GM12878 (cell line): ENCODE data around the gene KLF8. TPM values are rescaled to one million over a fixed set of nuclear protein-coding genes. Genes with fewer than 3 reads are reported as not detected.

Experiments
- ATAC-seq: fragments of 200-7000 bp; cut with Tn5 transposase; 3 replicates; pipeline ENCODE4 v1.9.1; 2020; ENCODE audit warnings: mild to moderate bottlenecking, moderate library complexity
- BruUV-seq: library from RNA; stranded (reverse); fragments of 400-500 nt; replicated peaks from 2 replicates; lab custom pipeline; 2021; lab: Mats Ljungman, UMichigan
- CTCF ChIA-PET: fragments of 300-600 bp; sonication (Branson Sonifier 250); formaldehyde crosslinking; extraction: SDS; loops from one replicate; lab custom pipeline; 2021; ENCODE audit warnings: inconsistent platforms; lab: Yijun Ruan, JAX
- POLR2A ChIA-PET: fragments of 350-600 bp; formaldehyde crosslinking; extraction: SDS; loops from one replicate; lab custom pipeline; 2021; ENCODE audit warnings: inconsistent platforms; lab: Charles Lee
- RAD21 ChIA-PET: fragments of 300-600 bp; sonication (Branson Sonifier 250); formaldehyde crosslinking; loops from one replicate; lab custom pipeline; 2023; ENCODE audit warnings: antibody characterized with exemption; ENCODE audit not compliant: unreplicated experiment; lab: Charles Lee
- SMC1A ChIA-PET: fragments of 300-600 bp; sonication (Branson Sonifier 250); formaldehyde crosslinking; loops from one replicate; lab custom pipeline; 2023; ENCODE audit not compliant: unreplicated experiment, uncharacterized antibody; lab: Charles Lee
- DNase-seq: peaks from one replicate; pipeline ENCODE4 v3.0.0-alpha.2; 2011; ENCODE audit warnings: low read depth, low spot score
- FAIRE-seq: peaks from 3 replicates; lab custom pipeline; 2011; peaks lifted over from hg19 to GRCh38; lab: Jason Lieb, UNC
- H2AFZ ChIP-seq: 2 replicates; pipeline ENCODE4 v1.6.0; 2011; ENCODE audit warnings: low read depth, low read length, control low read depth; ENCODE audit not compliant: control insufficient read depth
- H3K27ac ChIP-seq: 2 replicates; pipeline ENCODE4 v1.5.1; 2011; ENCODE audit warnings: control low read depth; ENCODE audit not compliant: control insufficient read depth, insufficient read depth
- H3K27me3 ChIP-seq, 2 experiments: replicated peaks in 1 of 2; 2 replicates each; pipeline versions ENCODE4 v1.6.0 to v1.6.1; 2011; ENCODE audit warnings: low read length in 1 of 2; ENCODE audit not compliant: control insufficient read depth in 2 of 2, insufficient read depth in 2 of 2
- H3K36me3 ChIP-seq, 2 experiments: 2 replicates each; pipeline ENCODE4 v1.5.1; 2011; ENCODE audit warnings: low read length in 1 of 2; ENCODE audit not compliant: control insufficient read depth in 2 of 2, insufficient read depth in 2 of 2
- H3K4me1 ChIP-seq: 2 replicates; pipeline ENCODE4 v1.6.1; 2011; ENCODE audit warnings: mild to moderate bottlenecking, low read length, moderate library complexity, mixed read lengths; ENCODE audit not compliant: control insufficient read depth, insufficient read depth
- H3K4me2 ChIP-seq: 2 replicates; pipeline ENCODE4 v1.6.0; 2011; ENCODE audit warnings: control low read depth; ENCODE audit not compliant: control insufficient read depth, insufficient read depth
- H3K4me3 ChIP-seq: fragments of 200-600 bp; sonication (generic); 2 replicates; pipeline ENCODE4 v1.5.1; 2016
- H3K79me2 ChIP-seq: 2 replicates; pipeline ENCODE4 v1.6.0; 2011; ENCODE audit warnings: low read length; ENCODE audit not compliant: control insufficient read depth, insufficient read depth
- H3K9ac ChIP-seq: 2 replicates; pipeline ENCODE4 v1.8.0; 2011; ENCODE audit warnings: low read length, control low read depth, mixed read lengths; ENCODE audit not compliant: control insufficient read depth, insufficient read depth
- H3K9me3 ChIP-seq: replicated peaks from 3 replicates; pipeline ENCODE4 v1.5.1; 2011; ENCODE audit warnings: mild to moderate bottlenecking, low read length; ENCODE audit not compliant: control insufficient read depth, insufficient read depth
- H4K20me1 ChIP-seq: 2 replicates; pipeline ENCODE4 v1.6.0; 2011; ENCODE audit not compliant: control insufficient read depth, insufficient read depth
- BHLHE40 ChIP-seq, 2 experiments: fragments of 450-650 bp in 1 of 2; IDR thresholded peaks; 2 replicates each; pipeline ENCODE4 v1.6.1; 2011 to 2017; ENCODE audit warnings: low read depth in 2 of 2, borderline replicate concordance in 1 of 2, improper control_type of control experiment in 1 of 2, low read length in 1 of 2, mild to moderate bottlenecking in 1 of 2
- CHD4 ChIP-seq: fragments of 200-600 bp; sonication (generic); IDR thresholded peaks from 2 replicates; pipeline ENCODE4 v1.6.1; 2016; ENCODE audit warnings: mild to moderate bottlenecking
- HDAC2 ChIP-seq: fragments of 200-600 bp; sonication (generic); IDR thresholded peaks from 2 replicates; pipeline ENCODE4 v1.6.1; 2017
- IKZF2 ChIP-seq, 2 experiments: fragments of 450-650 bp; IDR thresholded peaks; 2 replicates each; pipeline ENCODE4 v1.6.1; 2017; ENCODE audit warnings: mild to moderate bottlenecking in 2 of 2, moderate library complexity in 2 of 2
- IRF3 ChIP-seq: fragments of 450-650 bp; IDR thresholded peaks from 2 replicates; pipeline ENCODE4 v1.6.1; 2014; ENCODE audit warnings: mild to moderate bottlenecking
- NFXL1 ChIP-seq: fragments of 450-650 bp; IDR thresholded peaks from 2 replicates; pipeline ENCODE4 v1.6.1; 2017; ENCODE audit warnings: antibody characterized with exemption, mild to moderate bottlenecking, borderline replicate concordance
- NFYB ChIP-seq: IDR thresholded peaks from 2 replicates; pipeline ENCODE4 v1.6.1; 2011; ENCODE audit warnings: low read depth, mild to moderate bottlenecking, low read length, improper control_type of control experiment, moderate library complexity; ENCODE audit not compliant: insufficient read depth
- POLR2AphosphoS2 ChIP-seq: IDR thresholded peaks from 2 replicates; pipeline ENCODE4 v1.6.1; 2011; ENCODE audit warnings: low read depth, mild to moderate bottlenecking, low read length, improper control_type of control experiment, moderate library complexity
- RAD51 ChIP-seq: fragments of 450-650 bp; IDR thresholded peaks from 2 replicates; pipeline ENCODE4 v1.6.1; 2016; ENCODE audit warnings: moderate library complexity, mild to moderate bottlenecking, inconsistent platforms
- RFX5 ChIP-seq: IDR thresholded peaks from 2 replicates; pipeline ENCODE4 v1.6.1; 2011; ENCODE audit warnings: low read depth, low read length, improper control_type of control experiment
- SPI1 ChIP-seq: IDR thresholded peaks from 2 replicates; pipeline ENCODE4 v1.6.1; 2011; ENCODE audit warnings: low read depth, mild to moderate bottlenecking, low read length, moderate library complexity, borderline replicate concordance; ENCODE audit not compliant: insufficient read depth
- SREBF2 ChIP-seq: IDR thresholded peaks from 2 replicates; pipeline ENCODE4 v1.6.1; 2012; ENCODE audit warnings: mild to moderate bottlenecking, low read length
- ZBTB11 ChIP-seq: fragments of 450-650 bp; formaldehyde crosslinking; IDR thresholded peaks from 2 replicates; pipeline ENCODE4 v1.5.0; 2022; ENCODE audit warnings: mild to moderate bottlenecking, missing genetic modification characterization
- ZNF592 ChIP-seq: fragments of 450-650 bp; IDR thresholded peaks from 2 replicates; pipeline ENCODE4 v1.6.1; 2017; ENCODE audit warnings: mild to moderate bottlenecking, moderate library complexity
- WGBS: methylation state at CpG from one replicate; pipeline ENCODE4 v1.1.6; 2016; ENCODE audit warnings: low lambda C conversion rate; ENCODE audit not compliant: insufficient replicate concordance, insufficient coverage; ENCODE audit errors: missing lambda C conversion rate; 5-methylcytosine and 5-hydroxymethylcytosine counted together
- in situ Hi-C: fragments of 300-500 bp; cut with MboI; formaldehyde crosslinking; loops from 9 replicates; pipeline ENCODE4 v1.14.3; 2018; ENCODE audit warnings: mixed read lengths
- intact Hi-C: fragments of 100-400 bp; cut with micrococcal nuclease; formaldehyde crosslinking; loops from one replicate; pipeline ENCODE4 v1.14.2; 2022; ENCODE audit not compliant: unreplicated experiment
- polyA plus RNA-seq, 11 experiments: library from polyadenylated mRNA; depleted of rRNA in 4 of 11; unstranded in 6 of 11; stranded (reverse) in 5 of 11; fragments of >200 nt; fragmentation: Nextera tagmentation in 4 of 11; fragmentation: Illumina TruSeq in 1 of 11; extraction: Ambion mirVana in 4 of 11; extraction: Trizol in 1 of 11; gene quantifications; 1 replicate in 1 of 11; 2 replicates in 10 of 11; pipeline versions ENCODE4 v1.2.1 to v1.2.3, GENCODE V29; 2011 to 2016; ENCODE audit warnings: inconsistent platforms in 2 of 11, missing spikeins in 2 of 11, low read depth in 1 of 11
- total RNA-seq, 4 experiments: library from RNA; depleted of rRNA in 3 of 4; stranded (reverse); fragments of >200 nt in 3 of 4; fragmentation: Illumina TruSeq in 1 of 4; extraction: Trizol in 1 of 4; gene quantifications; 2 replicates each; pipeline versions ENCODE4 v1.2.1 to v1.2.3, GENCODE V29; 2013 to 2021

Gene KLF8
- total and polyA plus RNA-seq, 10 of the 15 experiments (the other 5 are each of a cell fraction or from before 2014, with no cell fraction given), result 0.31 to 27.3 (median 0.99) TPM

GRCh38 chrX:56309881-56310280 is 77.7 kb downstream of the KLF8 start:
- no TSS peak for BruUV-seq
- H3K36me3 ChIP-seq, result no peaks in the 10 kb centered on the region
- ChIA-PET SMC1A (no interaction called here), RAD21 (no interaction called here), CTCF (no interaction called here), POLR2A (no interaction called here)
- FAIRE-seq, result no peak
- no peak overlapping the region for H3K4me3 ChIP-seq
- H3K27me3 ChIP-seq, result no peaks in the 10 kb centered on the region
- no peak for DNase-seq
- H2AFZ ChIP-seq, result no peak overlapping the region
- intact Hi-C loops (no loop called here), in situ Hi-C loops (no loop called here)
- H3K27ac ChIP-seq, result no peak overlapping the region
- no peaks in the 10 kb centered on the region for H3K4me1 ChIP-seq
- no peak overlapping the region for H3K9ac ChIP-seq
- H3K79me2 ChIP-seq, result no peaks in the 10 kb centered on the region
- no peaks in the 10 kb centered on the region for H4K20me1 ChIP-seq
- H3K4me2 ChIP-seq, result no peak overlapping the region
- ATAC-seq, result no peak
- no peaks in the 10 kb centered on the region; the same call in 2 of the 3 replicates for H3K9me3 ChIP-seq
- 22% methylated on average over 4 of the region's 4 CpGs for WGBS
- TF ChIP-seq NFXL1 (no peak), HDAC2 (no peak), IRF3 (no peak), SPI1 (no peak), BHLHE40 (IDR thresholded peaks at IDR 0.05; ENCODE audit: borderline replicate concordance in 1 of 2, low read depth in 2 of 2, low read length in 1 of 2) (no peak), IKZF2 (IDR thresholded peaks at IDR 0.05) (no peak), NFYB (no peak), RAD51 (no peak), RFX5 (no peak), POLR2AphosphoS2 (no peak), ZNF592 (no peak), ZBTB11 (CRISPR knock-in tag) (no peak), CHD4 (no peak), SREBF2 (no peak)
